Ishikawa (cell line): ENCODE results near the gene MMP2.

ENCODE experiments used
- CEBPB ChIP-seq: IDR thresholded peaks from 2 replicates; pipeline ENCODE4 v1.6.1; 2012
- CREB1 ChIP-seq: IDR thresholded peaks from 2 replicates; pipeline ENCODE4 v1.6.1; 2012; ENCODE audit warnings: low read depth
- EGR1 ChIP-seq: IDR thresholded peaks from 2 replicates; pipeline ENCODE4 v1.6.1; 2012
- EP300 ChIP-seq: IDR thresholded peaks from 2 replicates; pipeline ENCODE4 v1.6.1; 2012; ENCODE audit warnings: borderline replicate concordance
- FOXM1 ChIP-seq: IDR thresholded peaks from 2 replicates; pipeline ENCODE4 v1.6.1; 2012; ENCODE audit warnings: low read depth, borderline replicate concordance
- MAX ChIP-seq: IDR thresholded peaks from 2 replicates; pipeline ENCODE4 v1.6.1; 2012
- NFIC ChIP-seq: IDR thresholded peaks from 2 replicates; pipeline ENCODE4 v1.6.1; 2012
- RAD21 ChIP-seq: IDR thresholded peaks from 2 replicates; pipeline ENCODE4 v1.6.1; 2012; ENCODE audit warnings: low read depth
- REST ChIP-seq: IDR thresholded peaks from 2 replicates; pipeline ENCODE4 v1.6.1; 2012; ENCODE audit warnings: low read depth, mild to moderate bottlenecking
- TAF1 ChIP-seq: IDR thresholded peaks from 2 replicates; pipeline ENCODE4 v1.6.1; 2012; ENCODE audit warnings: low read depth, mild to moderate bottlenecking
- TCF12 ChIP-seq: IDR thresholded peaks from 2 replicates; pipeline ENCODE4 v1.6.1; 2012; ENCODE audit warnings: low read depth
- TEAD4 ChIP-seq: IDR thresholded peaks from 2 replicates; pipeline ENCODE4 v1.6.1; 2012
- USF1 ChIP-seq: IDR thresholded peaks from 2 replicates; pipeline ENCODE4 v1.6.1; 2012
- YY1 ChIP-seq: IDR thresholded peaks from 2 replicates; pipeline ENCODE4 v1.6.1; 2012; ENCODE audit warnings: low read depth
- ZBTB7A ChIP-seq: IDR thresholded peaks from 2 replicates; pipeline ENCODE4 v1.6.1; 2012; ENCODE audit warnings: low read depth

Gene MMP2

GRCh38 chr16:55482056-55482455 lies 3.1 kb downstream of the MMP2 start:
- TF ChIP-seq REST = no peak
- no peak for TF ChIP-seq TCF12
- TF ChIP-seq CREB1 = no peak

- TF ChIP-seq MAX (no peak), FOXM1 (no peak)
These were observed 8.2 kb downstream of the MMP2 start for GRCh38 chr16:55487048-55487803.

GRCh38 chr16:55488306-55488705 lies 9.3 kb downstream of the MMP2 start:
- TF ChIP-seq EP300 (no peak), CEBPB (no peak), TEAD4 (no peak), ZBTB7A (no peak), NFIC (no peak), EGR1 (no peak), TAF1 (no peak), CREB1 (no peak), MAX (no peak), FOXM1 (no peak), YY1 (no peak), USF1 (no peak), RAD21 (no peak), REST (no peak), TCF12 (no peak)

- TF ChIP-seq USF1 = no peak
- no peak for TF ChIP-seq TAF1
- no peak for TF ChIP-seq ZBTB7A
- no peak for TF ChIP-seq YY1
- TF ChIP-seq FOXM1 = no peak
- TF ChIP-seq EGR1 = no peak
- TF ChIP-seq RAD21 = no peak
- TF ChIP-seq CEBPB = no peak
- no peak for TF ChIP-seq REST
- TF ChIP-seq CREB1 = no peak
- no peak for TF ChIP-seq TCF12
These were observed 10.3 kb downstream of the MMP2 start for GRCh38 chr16:55489119-55489955.
